OCI-LY3 (cell line): ENCODE measurements around the gene ZCCHC14.

Source experiments
- CTCF ChIP-seq: fragments of 200-600, 300-600 bp; sonication (generic); IDR thresholded peaks from 2 replicates; pipeline ENCODE4 v1.5.1; 2014; ENCODE audit warnings: antibody characterized with exemption, low read length, low read depth
- EZH2phosphoT487 ChIP-seq: fragments of 200-600 bp; shearing (Covaris generic); IDR thresholded peaks from 2 replicates; pipeline ENCODE4 v1.6.1; 2018; ENCODE audit warnings: antibody characterized with exemption, mixed run types, low read depth

GRCh38 chr16:87468550-87468949, 24.3 kb downstream of the ZCCHC14 start:
- TF ChIP-seq CTCF (no peak), EZH2phosphoT487 (no peak)
